HEK293 (cell line): ENCODE measurements around the gene NAXE.
A peak's percentile ranks its signal among the peaks of the same experiment; 100 is the strongest.

Experiments used
- EGR2 ChIP-seq: fragments of 450-650 bp; formaldehyde crosslinking; IDR thresholded peaks from 2 replicates; pipeline ENCODE4 v1.5.1; 2016; ENCODE audit warnings: low read depth, missing biosample characterization, missing genetic modification characterization
- GLIS1 ChIP-seq: fragments of 450-650 bp; formaldehyde crosslinking; IDR thresholded peaks from 2 replicates; pipeline ENCODE4 v1.5.1; 2016; ENCODE audit warnings: missing biosample characterization, missing genetic modification characterization
- HOXD13 ChIP-seq: sonication (generic); formaldehyde crosslinking; IDR thresholded peaks from 2 replicates; pipeline ENCODE4 v1.8.0; 2022; ENCODE audit warnings: missing genetic modification reagents, borderline replicate concordance
- KLF9 ChIP-seq: fragments of 450-650 bp; formaldehyde crosslinking; IDR thresholded peaks from 2 replicates; pipeline ENCODE4 v1.5.1; 2016; ENCODE audit warnings: missing biosample characterization, missing genetic modification characterization, low read depth
- SCRT2 ChIP-seq: fragments of 450-650 bp; formaldehyde crosslinking; IDR thresholded peaks from 2 replicates; pipeline ENCODE4 v1.5.1; 2016; ENCODE audit warnings: missing biosample characterization, missing genetic modification characterization
- ZBTB20 ChIP-seq: fragments of 450-650 bp; formaldehyde crosslinking; IDR thresholded peaks from 2 replicates; pipeline ENCODE4 v1.5.1; 2016; ENCODE audit warnings: missing biosample characterization, missing genetic modification characterization
- ZBTB48 ChIP-seq: fragments of 450-650 bp; formaldehyde crosslinking; IDR thresholded peaks from 2 replicates; pipeline ENCODE4 v1.5.1; 2016; ENCODE audit warnings: missing biosample characterization, missing genetic modification characterization
- ZIC2 ChIP-seq: fragments of 450-650 bp; formaldehyde crosslinking; IDR thresholded peaks from 2 replicates; pipeline ENCODE4 v1.5.1; 2016; ENCODE audit warnings: missing biosample characterization, missing genetic modification characterization
- ZNF16 ChIP-seq: fragments of 450-650 bp; formaldehyde crosslinking; IDR thresholded peaks from 2 replicates; pipeline ENCODE4 v1.5.1; 2016; ENCODE audit warnings: low read depth, missing biosample characterization, missing genetic modification characterization
- ZNF2 ChIP-seq: fragments of 450-650 bp; formaldehyde crosslinking; IDR thresholded peaks from 2 replicates; pipeline ENCODE4 v1.5.1; 2016; ENCODE audit warnings: missing biosample characterization, missing genetic modification characterization
- ZNF394 ChIP-seq: fragments of 450-650 bp; formaldehyde crosslinking; IDR thresholded peaks from 2 replicates; pipeline ENCODE4 v1.5.1; 2016; ENCODE audit warnings: missing biosample characterization, missing genetic modification characterization, mild to moderate bottlenecking, moderate library complexity, borderline replicate concordance
- ZNF416 ChIP-seq: fragments of 450-650 bp; formaldehyde crosslinking; IDR thresholded peaks from 2 replicates; pipeline ENCODE4 v1.5.1; 2016; ENCODE audit warnings: missing biosample characterization, missing genetic modification characterization
- ZNF423 ChIP-seq: fragments of 450-650 bp; formaldehyde crosslinking; IDR thresholded peaks from 2 replicates; pipeline ENCODE4 v1.5.1; 2016; ENCODE audit warnings: missing biosample characterization, missing genetic modification characterization
- ZNF677 ChIP-seq: fragments of 450-650 bp; IDR thresholded peaks from 2 replicates; pipeline ENCODE4 v1.5.0; 2018; ENCODE audit warnings: missing biosample characterization, mild to moderate bottlenecking, missing genetic modification characterization, moderate library complexity
- ZNF777 ChIP-seq: fragments of 450-650 bp; formaldehyde crosslinking; IDR thresholded peaks from 2 replicates; pipeline ENCODE4 v1.5.1; 2017; ENCODE audit warnings: missing biosample characterization, missing genetic modification characterization, borderline replicate concordance
- TF ChIP-seq, protein P1 (sequence below): fragments of 450-650 bp; formaldehyde crosslinking; IDR thresholded peaks from 2 replicates; pipeline ENCODE4 v1.5.1; 2017; ENCODE audit warnings: missing biosample characterization, missing genetic modification characterization
- TF ChIP-seq, protein P2 (sequence below): fragments of 450-650 bp; formaldehyde crosslinking; IDR thresholded peaks from 2 replicates; pipeline ENCODE4 v1.5.1; 2016; ENCODE audit warnings: missing biosample characterization, missing genetic modification characterization
- TF ChIP-seq, protein P3 (sequence below): IDR thresholded peaks from 2 replicates; pipeline ENCODE4 v1.6.1; 2011; ENCODE audit warnings: mild to moderate bottlenecking, low read depth, low read length, borderline replicate concordance
- TF ChIP-seq, protein P4 (sequence below): fragments of 450-650 bp; formaldehyde crosslinking; IDR thresholded peaks from 2 replicates; pipeline ENCODE4 v1.5.1; 2016; ENCODE audit warnings: missing biosample characterization, missing genetic modification characterization
- TF ChIP-seq, protein P5 (sequence below): fragments of 450-650 bp; formaldehyde crosslinking; IDR thresholded peaks from 2 replicates; pipeline ENCODE4 v1.5.1; 2017; ENCODE audit warnings: missing biosample characterization, missing genetic modification characterization
- TF ChIP-seq, protein P6 (sequence below): fragments of 450-650 bp; formaldehyde crosslinking; IDR thresholded peaks from 2 replicates; pipeline ENCODE4 v1.5.1; 2016; ENCODE audit warnings: missing biosample characterization, missing genetic modification characterization
- TF ChIP-seq, protein P7 (sequence below): fragments of 450-650 bp; formaldehyde crosslinking; IDR thresholded peaks from 2 replicates; pipeline ENCODE4 v1.5.1; 2016; ENCODE audit warnings: missing biosample characterization, missing genetic modification characterization
- TF ChIP-seq, protein P8 (sequence below): fragments of 450-650 bp; formaldehyde crosslinking; optimal IDR thresholded peaks from 2 replicates; pipeline ENCODE3; 2016; ENCODE audit warnings: missing biosample characterization, mild to moderate bottlenecking, missing genetic modification characterization

Gene NAXE

DNA sequence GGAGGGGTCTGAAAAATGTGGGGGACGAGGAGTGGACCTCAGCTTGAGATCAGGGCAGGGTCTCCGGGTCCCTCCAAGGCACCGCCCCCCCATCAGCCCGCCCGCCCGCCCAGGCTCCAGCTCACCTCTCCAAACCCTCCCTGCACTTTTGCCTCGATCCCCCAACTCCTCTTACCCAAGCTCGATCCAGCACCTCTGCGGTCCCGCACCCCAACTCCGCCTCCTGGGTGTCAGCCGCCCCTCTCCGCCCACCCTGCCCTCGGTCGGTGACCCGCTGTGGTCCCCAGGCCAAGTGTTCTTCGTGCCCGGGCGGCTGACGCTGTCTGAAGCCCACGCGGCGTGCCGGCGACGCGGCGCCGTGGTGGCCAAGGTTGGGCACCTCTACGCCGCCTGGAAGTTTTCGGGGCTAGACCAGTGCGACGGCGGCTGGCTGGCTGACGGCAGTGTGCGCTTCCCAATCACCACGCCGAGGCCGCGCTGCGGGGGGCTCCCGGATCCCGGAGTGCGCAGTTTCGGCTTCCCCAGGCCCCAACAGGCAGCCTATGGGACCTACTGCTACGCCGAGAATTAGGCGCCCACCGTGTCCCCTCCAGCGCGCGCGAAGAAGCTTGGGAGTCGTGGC, 33.3 kb downstream of the NAXE start (continued):
- TF ChIP-seq, protein P1, sequence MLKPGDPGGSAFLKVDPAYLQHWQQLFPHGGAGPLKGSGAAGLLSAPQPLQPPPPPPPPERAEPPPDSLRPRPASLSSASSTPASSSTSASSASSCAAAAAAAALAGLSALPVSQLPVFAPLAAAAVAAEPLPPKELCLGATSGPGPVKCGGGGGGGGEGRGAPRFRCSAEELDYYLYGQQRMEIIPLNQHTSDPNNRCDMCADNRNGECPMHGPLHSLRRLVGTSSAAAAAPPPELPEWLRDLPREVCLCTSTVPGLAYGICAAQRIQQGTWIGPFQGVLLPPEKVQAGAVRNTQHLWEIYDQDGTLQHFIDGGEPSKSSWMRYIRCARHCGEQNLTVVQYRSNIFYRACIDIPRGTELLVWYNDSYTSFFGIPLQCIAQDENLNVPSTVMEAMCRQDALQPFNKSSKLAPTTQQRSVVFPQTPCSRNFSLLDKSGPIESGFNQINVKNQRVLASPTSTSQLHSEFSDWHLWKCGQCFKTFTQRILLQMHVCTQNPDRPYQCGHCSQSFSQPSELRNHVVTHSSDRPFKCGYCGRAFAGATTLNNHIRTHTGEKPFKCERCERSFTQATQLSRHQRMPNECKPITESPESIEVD (tag by site-specific recombination) = no peak
- TF ChIP-seq ZBTB48 = peak; percentile 89
- no peak for TF ChIP-seq ZNF16 (tag by site-specific recombination)
- TF ChIP-seq, protein P2, sequence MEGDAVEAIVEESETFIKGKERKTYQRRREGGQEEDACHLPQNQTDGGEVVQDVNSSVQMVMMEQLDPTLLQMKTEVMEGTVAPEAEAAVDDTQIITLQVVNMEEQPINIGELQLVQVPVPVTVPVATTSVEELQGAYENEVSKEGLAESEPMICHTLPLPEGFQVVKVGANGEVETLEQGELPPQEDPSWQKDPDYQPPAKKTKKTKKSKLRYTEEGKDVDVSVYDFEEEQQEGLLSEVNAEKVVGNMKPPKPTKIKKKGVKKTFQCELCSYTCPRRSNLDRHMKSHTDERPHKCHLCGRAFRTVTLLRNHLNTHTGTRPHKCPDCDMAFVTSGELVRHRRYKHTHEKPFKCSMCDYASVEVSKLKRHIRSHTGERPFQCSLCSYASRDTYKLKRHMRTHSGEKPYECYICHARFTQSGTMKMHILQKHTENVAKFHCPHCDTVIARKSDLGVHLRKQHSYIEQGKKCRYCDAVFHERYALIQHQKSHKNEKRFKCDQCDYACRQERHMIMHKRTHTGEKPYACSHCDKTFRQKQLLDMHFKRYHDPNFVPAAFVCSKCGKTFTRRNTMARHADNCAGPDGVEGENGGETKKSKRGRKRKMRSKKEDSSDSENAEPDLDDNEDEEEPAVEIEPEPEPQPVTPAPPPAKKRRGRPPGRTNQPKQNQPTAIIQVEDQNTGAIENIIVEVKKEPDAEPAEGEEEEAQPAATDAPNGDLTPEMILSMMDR (tag by site-specific recombination) = no peak
- TF ChIP-seq ZNF777 = peak; percentile 79; the same call in 1 of the 2 replicates
- peak; percentile 79 for TF ChIP-seq ZNF423
- no peak for TF ChIP-seq KLF9 (tag by site-specific recombination)
- TF ChIP-seq, protein P3, sequence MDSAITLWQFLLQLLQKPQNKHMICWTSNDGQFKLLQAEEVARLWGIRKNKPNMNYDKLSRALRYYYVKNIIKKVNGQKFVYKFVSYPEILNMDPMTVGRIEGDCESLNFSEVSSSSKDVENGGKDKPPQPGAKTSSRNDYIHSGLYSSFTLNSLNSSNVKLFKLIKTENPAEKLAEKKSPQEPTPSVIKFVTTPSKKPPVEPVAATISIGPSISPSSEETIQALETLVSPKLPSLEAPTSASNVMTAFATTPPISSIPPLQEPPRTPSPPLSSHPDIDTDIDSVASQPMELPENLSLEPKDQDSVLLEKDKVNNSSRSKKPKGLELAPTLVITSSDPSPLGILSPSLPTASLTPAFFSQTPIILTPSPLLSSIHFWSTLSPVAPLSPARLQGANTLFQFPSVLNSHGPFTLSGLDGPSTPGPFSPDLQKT = no peak
- TF ChIP-seq ZBTB20 (tag by site-specific recombination) = 0 out of 2 replicates have a peak, but pooled peaks have one; percentile 29
- 0 out of 2 replicates have a peak, but pooled peaks have one; percentile 5 for TF ChIP-seq ZNF394 (tag by site-specific recombination)
- TF ChIP-seq ZNF2 = peak; percentile 23; the same call in 1 of the 2 replicates
- peak; percentile 92 for TF ChIP-seq ZIC2
- peak; percentile 52; the same call in 1 of the 2 replicates for TF ChIP-seq EGR2 (tag by site-specific recombination)
- TF ChIP-seq, protein P4, sequence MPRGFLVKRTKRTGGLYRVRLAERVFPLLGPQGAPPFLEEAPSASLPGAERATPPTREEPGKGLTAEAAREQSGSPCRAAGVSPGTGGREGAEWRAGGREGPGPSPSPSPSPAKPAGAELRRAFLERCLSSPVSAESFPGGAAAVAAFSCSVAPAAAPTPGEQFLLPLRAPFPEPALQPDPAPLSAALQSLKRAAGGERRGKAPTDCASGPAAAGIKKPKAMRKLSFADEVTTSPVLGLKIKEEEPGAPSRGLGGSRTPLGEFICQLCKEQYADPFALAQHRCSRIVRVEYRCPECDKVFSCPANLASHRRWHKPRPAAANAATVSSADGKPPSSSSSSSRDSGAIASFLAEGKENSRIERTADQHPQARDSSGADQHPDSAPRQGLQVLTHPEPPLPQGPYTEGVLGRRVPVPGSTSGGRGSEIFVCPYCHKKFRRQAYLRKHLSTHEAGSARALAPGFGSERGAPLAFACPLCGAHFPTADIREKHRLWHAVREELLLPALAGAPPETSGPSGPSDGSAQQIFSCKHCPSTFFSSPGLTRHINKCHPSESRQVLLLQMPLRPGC (tag by site-specific recombination) = no peak
- no peak for TF ChIP-seq HOXD13 (CRISPR knock-in tag)
- peak; percentile 95 for TF ChIP-seq GLIS1 (tag by site-specific recombination)
- TF ChIP-seq, protein P5, sequence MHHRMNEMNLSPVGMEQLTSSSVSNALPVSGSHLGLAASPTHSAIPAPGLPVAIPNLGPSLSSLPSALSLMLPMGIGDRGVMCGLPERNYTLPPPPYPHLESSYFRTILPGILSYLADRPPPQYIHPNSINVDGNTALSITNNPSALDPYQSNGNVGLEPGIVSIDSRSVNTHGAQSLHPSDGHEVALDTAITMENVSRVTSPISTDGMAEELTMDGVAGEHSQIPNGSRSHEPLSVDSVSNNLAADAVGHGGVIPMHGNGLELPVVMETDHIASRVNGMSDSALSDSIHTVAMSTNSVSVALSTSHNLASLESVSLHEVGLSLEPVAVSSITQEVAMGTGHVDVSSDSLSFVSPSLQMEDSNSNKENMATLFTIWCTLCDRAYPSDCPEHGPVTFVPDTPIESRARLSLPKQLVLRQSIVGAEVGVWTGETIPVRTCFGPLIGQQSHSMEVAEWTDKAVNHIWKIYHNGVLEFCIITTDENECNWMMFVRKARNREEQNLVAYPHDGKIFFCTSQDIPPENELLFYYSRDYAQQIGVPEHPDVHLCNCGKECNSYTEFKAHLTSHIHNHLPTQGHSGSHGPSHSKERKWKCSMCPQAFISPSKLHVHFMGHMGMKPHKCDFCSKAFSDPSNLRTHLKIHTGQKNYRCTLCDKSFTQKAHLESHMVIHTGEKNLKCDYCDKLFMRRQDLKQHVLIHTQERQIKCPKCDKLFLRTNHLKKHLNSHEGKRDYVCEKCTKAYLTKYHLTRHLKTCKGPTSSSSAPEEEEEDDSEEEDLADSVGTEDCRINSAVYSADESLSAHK (tag by site-specific recombination) = peak; percentile 14; the same call in 1 of the 2 replicates
- TF ChIP-seq, protein P6, sequence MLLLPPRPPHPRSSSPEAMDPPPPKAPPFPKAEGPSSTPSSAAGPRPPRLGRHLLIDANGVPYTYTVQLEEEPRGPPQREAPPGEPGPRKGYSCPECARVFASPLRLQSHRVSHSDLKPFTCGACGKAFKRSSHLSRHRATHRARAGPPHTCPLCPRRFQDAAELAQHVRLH = no peak
- TF ChIP-seq, protein P7, sequence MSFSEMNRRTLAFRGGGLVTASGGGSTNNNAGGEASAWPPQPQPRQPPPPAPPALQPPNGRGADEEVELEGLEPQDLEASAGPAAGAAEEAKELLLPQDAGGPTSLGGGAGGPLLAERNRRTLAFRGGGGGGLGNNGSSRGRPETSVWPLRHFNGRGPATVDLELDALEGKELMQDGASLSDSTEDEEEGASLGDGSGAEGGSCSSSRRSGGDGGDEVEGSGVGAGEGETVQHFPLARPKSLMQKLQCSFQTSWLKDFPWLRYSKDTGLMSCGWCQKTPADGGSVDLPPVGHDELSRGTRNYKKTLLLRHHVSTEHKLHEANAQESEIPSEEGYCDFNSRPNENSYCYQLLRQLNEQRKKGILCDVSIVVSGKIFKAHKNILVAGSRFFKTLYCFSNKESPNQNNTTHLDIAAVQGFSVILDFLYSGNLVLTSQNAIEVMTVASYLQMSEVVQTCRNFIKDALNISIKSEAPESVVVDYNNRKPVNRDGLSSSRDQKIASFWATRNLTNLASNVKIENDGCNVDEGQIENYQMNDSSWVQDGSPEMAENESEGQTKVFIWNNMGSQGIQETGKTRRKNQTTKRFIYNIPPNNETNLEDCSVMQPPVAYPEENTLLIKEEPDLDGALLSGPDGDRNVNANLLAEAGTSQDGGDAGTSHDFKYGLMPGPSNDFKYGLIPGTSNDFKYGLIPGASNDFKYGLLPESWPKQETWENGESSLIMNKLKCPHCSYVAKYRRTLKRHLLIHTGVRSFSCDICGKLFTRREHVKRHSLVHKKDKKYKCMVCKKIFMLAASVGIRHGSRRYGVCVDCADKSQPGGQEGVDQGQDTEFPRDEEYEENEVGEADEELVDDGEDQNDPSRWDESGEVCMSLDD (tag by site-specific recombination) = peak; percentile 42
- no peak for TF ChIP-seq ZNF677 (tag by site-specific recombination)
- no peak for TF ChIP-seq ZNF416
- TF ChIP-seq, protein P8, sequence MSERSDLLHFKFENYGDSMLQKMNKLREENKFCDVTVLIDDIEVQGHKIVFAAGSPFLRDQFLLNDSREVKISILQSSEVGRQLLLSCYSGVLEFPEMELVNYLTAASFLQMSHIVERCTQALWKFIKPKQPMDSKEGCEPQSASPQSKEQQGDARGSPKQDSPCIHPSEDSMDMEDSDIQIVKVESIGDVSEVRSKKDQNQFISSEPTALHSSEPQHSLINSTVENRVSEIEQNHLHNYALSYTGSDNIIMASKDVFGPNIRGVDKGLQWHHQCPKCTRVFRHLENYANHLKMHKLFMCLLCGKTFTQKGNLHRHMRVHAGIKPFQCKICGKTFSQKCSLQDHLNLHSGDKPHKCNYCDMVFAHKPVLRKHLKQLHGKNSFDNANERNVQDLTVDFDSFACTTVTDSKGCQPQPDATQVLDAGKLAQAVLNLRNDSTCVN = peak; percentile 60
- 0 out of 2 replicates have a peak, but pooled peaks have one; percentile 12 for TF ChIP-seq SCRT2 (tag by site-specific recombination)
- TF ChIP-seq, all 188 proteins: peak for 26
